OCI-LY1 (cell line): ENCODE results near the gene RNASEH1.
"Not testable (repeated sequence)": the region's sequence is repeated elsewhere in the genome, so short reads cannot be mapped to it uniquely, and the experiment has no call there.

Experiments
- H2AFZ ChIP-seq: fragments of 200-600 bp; sonication (generic), shearing (Covaris generic); 2 replicates; pipeline ENCODE4 v1.6.0; 2014; ENCODE audit warnings: antibody characterized with exemption, mild to moderate bottlenecking, low read length
- H3F3A ChIP-seq: fragments of 200-600 bp; sonication (generic), shearing (Covaris generic); 2 replicates; pipeline ENCODE4 v1.6.0; 2014; ENCODE audit warnings: mild to moderate bottlenecking, antibody characterized with exemption, low read length, moderate library complexity; ENCODE audit not compliant: insufficient read depth
- H3K27ac ChIP-seq: fragments of 200-600 bp; sonication (generic); 2 replicates; pipeline ENCODE4 v1.5.1; 2014; ENCODE audit warnings: low read length, mixed run types, mild to moderate bottlenecking, low read depth; ENCODE audit not compliant: poor library complexity, severe bottlenecking
- H3K27me3 ChIP-seq: fragments of 200-600 bp; sonication (generic); 2 replicates; pipeline ENCODE4 v1.6.0; 2014; ENCODE audit warnings: antibody characterized with exemption, mild to moderate bottlenecking, low read length, moderate library complexity; ENCODE audit not compliant: insufficient read depth
- H3K36me3 ChIP-seq: fragments of 200-600 bp; sonication (generic); 2 replicates; pipeline ENCODE4 v1.6.1; 2014; ENCODE audit warnings: mild to moderate bottlenecking, antibody characterized with exemption, low read length, moderate library complexity, mixed read lengths; ENCODE audit not compliant: insufficient read depth
- H3K4me1 ChIP-seq: fragments of 200-600 bp; sonication (generic); 2 replicates; pipeline ENCODE4 v1.5.1; 2014; ENCODE audit warnings: mild to moderate bottlenecking, low read length, moderate library complexity; ENCODE audit not compliant: insufficient read depth, severe bottlenecking
- H3K4me2 ChIP-seq: fragments of 200-600 bp; sonication (generic), shearing (Covaris generic); 2 replicates; pipeline ENCODE4 v1.6.1; 2014; ENCODE audit warnings: low read length
- H3K4me3 ChIP-seq: fragments of 200-600 bp; sonication (generic); 2 replicates; pipeline ENCODE4 v1.5.1; 2014; ENCODE audit warnings: low read length, low read depth, mild to moderate bottlenecking, mixed read lengths; ENCODE audit not compliant: poor library complexity, severe bottlenecking
- H3K79me2 ChIP-seq: fragments of 200-600 bp; shearing (Covaris generic); 2 replicates; pipeline ENCODE4 v1.6.1; 2016; ENCODE audit warnings: mixed run types, low read length, mixed read lengths; ENCODE audit not compliant: insufficient read depth
- H3K9ac ChIP-seq: fragments of 200-600 bp; sonication (generic), shearing (Covaris generic); 2 replicates; pipeline ENCODE4 v1.6.1; 2014; ENCODE audit warnings: mild to moderate bottlenecking, low read length, mixed read lengths
- H3K9me2 ChIP-seq: fragments of 200-600 bp; sonication (generic), shearing (Covaris generic); 2 replicates; pipeline ENCODE4 v1.6.1; 2014; ENCODE audit warnings: low read depth, mild to moderate bottlenecking, low read length, mixed read lengths
- H3K9me3 ChIP-seq: fragments of 200-600 bp; shearing (Covaris generic); 2 replicates; pipeline ENCODE4 v1.6.1; 2014; ENCODE audit warnings: low read length, mixed read lengths
- H4K20me1 ChIP-seq: fragments of 200-600 bp; sonication (generic), shearing (Covaris generic); 2 replicates; pipeline ENCODE4 v1.6.0; 2016; ENCODE audit warnings: mild to moderate bottlenecking, low read length; ENCODE audit not compliant: insufficient read depth
- EZH2 ChIP-seq: fragments of 200-600 bp; sonication (generic), shearing (Covaris generic); IDR thresholded peaks from 2 replicates; pipeline ENCODE4 v1.8.0; 2017; ENCODE audit warnings: borderline replicate concordance, mixed run types, mild to moderate bottlenecking, antibody characterized with exemption, low read length, moderate library complexity, mixed read lengths
- TF ChIP-seq, protein P1 (sequence below): fragments of 200-600 bp; sonication (generic), shearing (Covaris generic); IDR thresholded peaks from 2 replicates; pipeline ENCODE4 v1.5.1; 2017; ENCODE audit warnings: mild to moderate bottlenecking, antibody characterized with exemption, low read length, moderate library complexity, mixed read lengths

RNASEH1 gene

DNA sequence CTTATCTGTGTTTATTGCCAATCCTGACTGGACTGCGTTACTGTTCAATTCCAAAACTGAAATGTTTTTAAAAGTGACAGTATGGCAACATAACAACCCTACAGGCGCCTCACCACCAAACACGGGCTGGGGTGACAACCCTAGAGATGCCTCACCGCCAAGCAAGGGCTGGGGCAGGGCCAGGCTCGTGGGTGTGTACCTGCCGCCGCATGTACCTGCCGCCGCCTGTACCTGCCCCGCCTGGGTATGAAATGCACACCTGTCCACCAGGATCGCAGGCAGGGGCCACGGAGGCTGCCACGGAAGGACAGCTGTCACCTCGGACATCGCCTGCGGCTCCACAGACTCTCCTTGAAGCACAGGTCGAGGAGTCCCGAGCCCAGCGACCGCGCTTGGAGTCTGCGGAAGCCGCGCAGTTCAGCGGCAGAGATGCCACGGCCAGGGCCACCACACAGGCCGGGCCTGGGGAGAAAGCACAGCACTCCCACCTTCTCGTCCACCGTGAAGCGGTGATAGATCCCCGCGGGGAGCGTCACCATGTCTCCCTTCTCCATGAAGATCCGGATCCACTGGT, 57.7 kb downstream of the RNASEH1 start:
- Histone ChIP-seq H3K9ac (no peak overlapping the region), H3F3A (no peaks in the 10 kb centered on the region), H3K9me2 (no peaks in the 10 kb centered on the region), H3K4me3 (no peak overlapping the region), H3K9me3 (no peaks in the 10 kb centered on the region), H3K27me3 (no peaks in the 10 kb centered on the region), H4K20me1 (no peaks in the 10 kb centered on the region), H3K79me2 (no peaks in the 10 kb centered on the region), H3K36me3 (peaks cover 81% of the 10 kb centered on the region), H3K27ac (no peak overlapping the region), H3K4me1 (no peaks in the 10 kb centered on the region), H3K4me2 (no peak overlapping the region), H2AFZ (no peak overlapping the region)
- no peak for TF ChIP-seq EZH2
- TF ChIP-seq, protein P1, sequence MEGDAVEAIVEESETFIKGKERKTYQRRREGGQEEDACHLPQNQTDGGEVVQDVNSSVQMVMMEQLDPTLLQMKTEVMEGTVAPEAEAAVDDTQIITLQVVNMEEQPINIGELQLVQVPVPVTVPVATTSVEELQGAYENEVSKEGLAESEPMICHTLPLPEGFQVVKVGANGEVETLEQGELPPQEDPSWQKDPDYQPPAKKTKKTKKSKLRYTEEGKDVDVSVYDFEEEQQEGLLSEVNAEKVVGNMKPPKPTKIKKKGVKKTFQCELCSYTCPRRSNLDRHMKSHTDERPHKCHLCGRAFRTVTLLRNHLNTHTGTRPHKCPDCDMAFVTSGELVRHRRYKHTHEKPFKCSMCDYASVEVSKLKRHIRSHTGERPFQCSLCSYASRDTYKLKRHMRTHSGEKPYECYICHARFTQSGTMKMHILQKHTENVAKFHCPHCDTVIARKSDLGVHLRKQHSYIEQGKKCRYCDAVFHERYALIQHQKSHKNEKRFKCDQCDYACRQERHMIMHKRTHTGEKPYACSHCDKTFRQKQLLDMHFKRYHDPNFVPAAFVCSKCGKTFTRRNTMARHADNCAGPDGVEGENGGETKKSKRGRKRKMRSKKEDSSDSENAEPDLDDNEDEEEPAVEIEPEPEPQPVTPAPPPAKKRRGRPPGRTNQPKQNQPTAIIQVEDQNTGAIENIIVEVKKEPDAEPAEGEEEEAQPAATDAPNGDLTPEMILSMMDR: no peak

DNA sequence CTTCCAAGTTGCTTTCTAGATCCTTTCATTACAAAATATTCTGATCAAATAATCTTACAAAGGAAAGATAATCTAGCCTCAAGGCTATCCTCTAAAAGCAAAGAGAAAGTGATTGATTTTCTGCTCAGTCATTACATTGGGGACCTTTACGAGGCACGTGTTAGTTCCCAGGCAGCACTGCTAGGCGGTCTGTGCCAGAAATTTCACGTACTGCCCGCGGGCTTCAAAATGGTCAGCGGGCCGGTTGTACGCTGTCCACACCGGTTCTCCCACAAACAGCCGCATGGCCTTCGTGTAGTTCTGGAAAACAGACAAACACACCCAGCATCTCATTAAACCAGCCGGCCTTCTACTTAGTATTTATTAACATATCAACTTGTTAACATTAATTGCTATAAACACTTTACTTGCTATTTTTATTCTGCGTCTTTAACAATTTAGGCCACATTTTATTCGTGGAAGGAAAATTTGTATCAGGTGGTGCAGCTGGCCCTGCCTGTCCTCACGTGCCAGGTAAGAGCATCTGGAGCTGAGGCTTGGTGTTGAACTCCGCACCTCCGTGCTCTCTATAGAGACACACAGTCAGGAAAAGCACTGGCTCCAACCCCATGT, 59.2 kb downstream of the RNASEH1 start:
- TF ChIP-seq, protein P1: no peak
- H3K27ac ChIP-seq: no peak overlapping the region
- no peaks in the 10 kb centered on the region for H3K4me1 ChIP-seq
- H3K4me2 ChIP-seq: no peak overlapping the region
- H3K4me3 ChIP-seq: no peak overlapping the region
- no peak overlapping the region for H3K9ac ChIP-seq
- no peaks in the 10 kb centered on the region for H3F3A ChIP-seq
- no peaks in the 10 kb centered on the region for H4K20me1 ChIP-seq
- no peaks in the 10 kb centered on the region for H3K27me3 ChIP-seq
- H3K9me2 ChIP-seq: no peaks in the 10 kb centered on the region
- H2AFZ ChIP-seq: no peak overlapping the region
- no peaks in the 10 kb centered on the region for H3K9me3 ChIP-seq
- H3K79me2 ChIP-seq: no peaks in the 10 kb centered on the region
- peaks cover 74% of the 10 kb centered on the region for H3K36me3 ChIP-seq

DNA sequence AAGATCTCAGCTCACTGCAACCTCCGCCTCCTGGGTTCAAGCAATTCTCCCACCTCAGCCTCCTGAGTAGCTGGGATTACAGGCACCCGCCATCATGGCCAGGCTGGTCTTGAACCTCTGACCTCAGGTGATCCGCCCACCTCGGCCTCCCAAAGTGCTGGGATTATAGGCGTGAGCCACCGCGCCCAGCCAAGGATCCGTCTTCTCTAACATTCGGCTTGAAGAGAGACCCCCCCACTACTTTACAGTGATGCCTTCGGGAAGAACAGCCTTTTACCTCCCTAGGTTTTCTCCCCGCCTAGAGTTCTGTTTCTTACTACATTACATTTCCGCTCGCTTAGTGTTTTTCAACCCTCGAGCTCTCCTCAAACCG, 61.4 kb downstream of the RNASEH1 start:
- not testable (repeated sequence) for H3K79me2 ChIP-seq, H3F3A ChIP-seq, H3K27ac ChIP-seq, H3K4me2 ChIP-seq, H3K9ac ChIP-seq, H3K4me1 ChIP-seq, H4K20me1 ChIP-seq, H3K27me3 ChIP-seq, H2AFZ ChIP-seq, H3K4me3 ChIP-seq, H3K9me2 ChIP-seq, H3K9me3 ChIP-seq
- H3K36me3 ChIP-seq: peaks cover 61% of the 10 kb centered on the region
